ENCODE measurements around the gene MAP2K7.

Gene MAP2K7

DNA sequence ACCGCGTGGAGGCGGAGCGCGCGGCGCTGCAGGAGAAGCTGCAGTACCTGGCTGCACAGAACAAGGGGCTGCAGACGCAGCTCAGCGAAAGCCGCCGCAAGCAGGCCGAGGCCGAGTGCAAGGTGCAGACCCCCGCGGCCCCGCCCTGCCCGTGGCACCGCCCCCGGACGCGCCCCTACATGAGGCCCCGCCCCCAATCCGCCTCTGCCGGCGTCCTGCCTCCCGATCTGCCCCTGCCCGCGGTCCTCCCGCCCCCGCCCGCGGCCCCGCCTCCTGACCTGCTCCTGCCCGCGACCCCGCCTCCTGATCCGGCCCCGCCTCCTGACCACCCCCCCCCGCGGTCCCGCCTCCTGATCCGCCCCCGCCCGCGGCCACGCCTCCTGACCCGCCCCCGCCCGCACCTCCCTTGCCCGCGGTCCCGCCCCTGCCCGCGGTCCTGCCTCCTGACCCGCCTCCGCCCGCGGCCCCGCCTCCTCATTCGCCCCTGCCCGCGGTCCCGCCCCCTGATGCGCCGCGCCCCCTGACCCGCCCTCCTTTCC lies 41.2 kb upstream of the MAP2K7 start:
- Histone ChIP-seq H4K20me1 (ENCODE audit: insufficient read depth, low read length, poor library complexity, severe bottlenecking) (no peaks in the 10 kb centered on the region), H3K4me3 (ENCODE audit: low read length, poor library complexity, severe bottlenecking) (no peak overlapping the region), H3K36me3 (ENCODE audit: insufficient read depth, low read length) (no peaks in the 10 kb centered on the region), H3K79me2 (ENCODE audit: insufficient read depth, low read length) (no peaks in the 10 kb centered on the region), H3K27me3 (ENCODE audit: insufficient read depth, low read length, poor library complexity, severe bottlenecking) (no peaks in the 10 kb centered on the region), H3K9me3 (ENCODE audit: insufficient read depth, low read depth, low read length) (no peaks in the 10 kb centered on the region), H3K9me2 (replicated peaks; ENCODE audit: low read depth, low read length) (no peaks in the 10 kb centered on the region), H3K4me1 (ENCODE audit: insufficient read depth, low read length, poor library complexity, severe bottlenecking) (no peaks in the 10 kb centered on the region), H3K4me2 (ENCODE audit: low read depth, low read length, poor library complexity, severe bottlenecking) (no peak overlapping the region), H2AFZ (ENCODE audit: low read length) (no peak overlapping the region), H3F3A (ENCODE audit: low read depth) (no peaks in the 10 kb centered on the region), H3K9ac (ENCODE audit: low read depth, low read length, poor library complexity, severe bottlenecking) (no peak overlapping the region)
- TF ChIP-seq EZH2phosphoT487 (IDR thresholded peaks at IDR 0.05; ENCODE audit: borderline replicate concordance), result no peak
- TF ChIP-seq, protein P1, sequence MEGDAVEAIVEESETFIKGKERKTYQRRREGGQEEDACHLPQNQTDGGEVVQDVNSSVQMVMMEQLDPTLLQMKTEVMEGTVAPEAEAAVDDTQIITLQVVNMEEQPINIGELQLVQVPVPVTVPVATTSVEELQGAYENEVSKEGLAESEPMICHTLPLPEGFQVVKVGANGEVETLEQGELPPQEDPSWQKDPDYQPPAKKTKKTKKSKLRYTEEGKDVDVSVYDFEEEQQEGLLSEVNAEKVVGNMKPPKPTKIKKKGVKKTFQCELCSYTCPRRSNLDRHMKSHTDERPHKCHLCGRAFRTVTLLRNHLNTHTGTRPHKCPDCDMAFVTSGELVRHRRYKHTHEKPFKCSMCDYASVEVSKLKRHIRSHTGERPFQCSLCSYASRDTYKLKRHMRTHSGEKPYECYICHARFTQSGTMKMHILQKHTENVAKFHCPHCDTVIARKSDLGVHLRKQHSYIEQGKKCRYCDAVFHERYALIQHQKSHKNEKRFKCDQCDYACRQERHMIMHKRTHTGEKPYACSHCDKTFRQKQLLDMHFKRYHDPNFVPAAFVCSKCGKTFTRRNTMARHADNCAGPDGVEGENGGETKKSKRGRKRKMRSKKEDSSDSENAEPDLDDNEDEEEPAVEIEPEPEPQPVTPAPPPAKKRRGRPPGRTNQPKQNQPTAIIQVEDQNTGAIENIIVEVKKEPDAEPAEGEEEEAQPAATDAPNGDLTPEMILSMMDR (conservative IDR thresholded peaks at IDR 0.05; ENCODE audit: low read length), result no peak

DNA sequence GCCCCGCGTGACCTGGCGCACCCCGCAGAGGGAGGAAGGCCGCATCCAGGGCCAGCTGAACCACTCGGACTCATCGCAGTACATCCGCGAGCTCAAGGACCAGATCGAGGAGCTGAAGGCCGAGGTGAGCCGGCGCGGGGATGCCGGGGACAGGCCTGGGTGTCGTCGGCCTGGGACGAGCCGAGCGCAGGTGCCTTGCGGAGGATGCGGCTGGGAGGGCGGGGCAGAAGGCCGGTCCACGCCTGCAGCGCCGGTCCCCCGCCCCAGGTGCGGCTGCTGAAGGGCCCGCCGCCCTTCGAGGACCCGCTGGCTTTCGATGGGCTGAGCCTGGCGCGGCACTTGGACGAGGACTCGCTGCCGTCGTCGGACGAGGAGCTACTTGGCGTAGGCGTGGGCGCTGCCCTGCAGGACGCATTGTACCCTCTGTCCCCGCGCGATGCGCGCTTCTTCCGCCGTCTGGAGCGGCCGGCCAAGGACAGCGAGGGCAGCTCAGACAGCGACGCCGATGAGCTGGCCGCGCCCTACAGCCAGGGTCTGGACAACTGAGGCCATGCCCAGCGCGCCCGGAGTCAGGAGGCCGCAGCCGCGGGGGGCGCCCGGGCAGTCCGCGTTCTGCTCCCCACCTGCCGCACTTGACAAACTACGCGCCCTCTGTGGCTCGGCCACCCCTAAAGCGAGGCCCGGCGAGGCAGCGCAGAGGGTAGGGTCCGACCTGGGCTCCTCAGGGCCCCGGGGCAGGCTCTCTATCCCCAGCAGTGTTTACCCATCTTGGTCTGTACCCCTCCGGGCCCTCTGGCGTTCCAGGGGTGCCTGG lies 40.3 kb upstream of the MAP2K7 start:
- no peak overlapping the region for H2AFZ ChIP-seq (ENCODE audit: low read length)
- H3K9ac ChIP-seq (ENCODE audit: low read depth, low read length, poor library complexity, severe bottlenecking), result no peak overlapping the region
- no peaks in the 10 kb centered on the region for H3K9me3 ChIP-seq (ENCODE audit: insufficient read depth, low read depth, low read length)
- H3K79me2 ChIP-seq (ENCODE audit: insufficient read depth, low read length), result no peaks in the 10 kb centered on the region
- no peaks in the 10 kb centered on the region for H4K20me1 ChIP-seq (ENCODE audit: insufficient read depth, low read length, poor library complexity, severe bottlenecking)
- H3K36me3 ChIP-seq (ENCODE audit: insufficient read depth, low read length), result no peaks in the 10 kb centered on the region
- TF ChIP-seq EZH2phosphoT487 (IDR thresholded peaks at IDR 0.05; ENCODE audit: borderline replicate concordance), result no peak
- TF ChIP-seq, protein P1 (conservative IDR thresholded peaks at IDR 0.05; ENCODE audit: low read length), result no peak
- H3K4me1 ChIP-seq (ENCODE audit: insufficient read depth, low read length, poor library complexity, severe bottlenecking), result no peaks in the 10 kb centered on the region
- H3K4me3 ChIP-seq (ENCODE audit: low read length, poor library complexity, severe bottlenecking), result no peak overlapping the region
- H3K27me3 ChIP-seq (ENCODE audit: insufficient read depth, low read length, poor library complexity, severe bottlenecking), result no peaks in the 10 kb centered on the region
- H3K9me2 ChIP-seq (replicated peaks; ENCODE audit: low read depth, low read length), result no peaks in the 10 kb centered on the region
- H3F3A ChIP-seq (ENCODE audit: low read depth), result no peaks in the 10 kb centered on the region
- no peak overlapping the region for H3K4me2 ChIP-seq (ENCODE audit: low read depth, low read length, poor library complexity, severe bottlenecking)

GRCh38 chr19:7863971-7864689 lies 39.5 kb upstream of the MAP2K7 start:
- no peak overlapping the region for H3K9ac ChIP-seq (ENCODE audit: low read depth, low read length, poor library complexity, severe bottlenecking)
- no peaks in the 10 kb centered on the region for H3K9me2 ChIP-seq (replicated peaks; ENCODE audit: low read depth, low read length)
- no peak for TF ChIP-seq EZH2phosphoT487 (IDR thresholded peaks at IDR 0.05; ENCODE audit: borderline replicate concordance)
- TF ChIP-seq, protein P1 (conservative IDR thresholded peaks at IDR 0.05; ENCODE audit: low read length), result no peak
- no peaks in the 10 kb centered on the region for H3K27me3 ChIP-seq (ENCODE audit: insufficient read depth, low read length, poor library complexity, severe bottlenecking)
- no peaks in the 10 kb centered on the region for H3F3A ChIP-seq (ENCODE audit: low read depth)
- no peaks in the 10 kb centered on the region for H3K4me1 ChIP-seq (ENCODE audit: insufficient read depth, low read length, poor library complexity, severe bottlenecking)
- H3K4me3 ChIP-seq (ENCODE audit: low read length, poor library complexity, severe bottlenecking), result no peak overlapping the region
- no peaks in the 10 kb centered on the region for H3K9me3 ChIP-seq (ENCODE audit: insufficient read depth, low read depth, low read length)
- no peaks in the 10 kb centered on the region for H3K36me3 ChIP-seq (ENCODE audit: insufficient read depth, low read length)
- no peak overlapping the region for H3K4me2 ChIP-seq (ENCODE audit: low read depth, low read length, poor library complexity, severe bottlenecking)
- H2AFZ ChIP-seq (ENCODE audit: low read length), result no peak overlapping the region
- no peaks in the 10 kb centered on the region for H3K79me2 ChIP-seq (ENCODE audit: insufficient read depth, low read length)
- H4K20me1 ChIP-seq (ENCODE audit: insufficient read depth, low read length, poor library complexity, severe bottlenecking), result no peaks in the 10 kb centered on the region

Measured in Loucy (cell line).